ENCODE data around the gene FBXO36.
A peak's percentile ranks its signal among the peaks of the same experiment; 100 is the strongest.

The FBXO36 gene

GRCh38 chr2:230008708-230009066 lies 86.4 kb downstream of the FBXO36 start:
- Histone ChIP-seq H3K36me3 (ENCODE audit: control insufficient read depth in 2 of 2, insufficient read depth in 2 of 2, low read length in 2 of 2) (no peaks in the 10 kb centered on the region), H3K4me3 (ENCODE audit: low read length in 2 of 2) (peak overlapping the region in 1 of 2 donors; percentile 43), H3K27me3 (ENCODE audit: control insufficient read depth in 1 of 2, insufficient read depth in 2 of 2, low read length in 2 of 2) (no peaks in the 10 kb centered on the region), H3K4me1 (ENCODE audit: control insufficient read depth, insufficient read depth, low read length) (peaks cover 2% of the 10 kb centered on the region), H3K9me3 (ENCODE audit: control insufficient read depth in 2 of 2, low read length in 2 of 2) (no peaks in the 10 kb centered on the region), H3K9ac (ENCODE audit: low read length in 2 of 2) (no peak overlapping the region), H3K27ac (ENCODE audit: low read length) (no peak overlapping the region)

GRCh38 chr2:230010501-230010900 lies 88.2 kb downstream of the FBXO36 start:
- no peaks in the 10 kb centered on the region for H3K9me3 ChIP-seq (ENCODE audit: control insufficient read depth in 2 of 2, low read length in 2 of 2)
- no peak overlapping the region for H3K4me3 ChIP-seq (ENCODE audit: low read length in 2 of 2)
- H3K4me1 ChIP-seq (ENCODE audit: control insufficient read depth, insufficient read depth, low read length): peaks cover 2% of the 10 kb centered on the region
- H3K36me3 ChIP-seq (ENCODE audit: control insufficient read depth in 2 of 2, insufficient read depth in 2 of 2, low read length in 2 of 2): no peaks in the 10 kb centered on the region
- no peak overlapping the region for H3K9ac ChIP-seq (ENCODE audit: low read length in 2 of 2)
- no peak overlapping the region for H3K27ac ChIP-seq (ENCODE audit: low read length)
- no peaks in the 10 kb centered on the region for H3K27me3 ChIP-seq (ENCODE audit: control insufficient read depth in 1 of 2, insufficient read depth in 2 of 2, low read length in 2 of 2)

DNA sequence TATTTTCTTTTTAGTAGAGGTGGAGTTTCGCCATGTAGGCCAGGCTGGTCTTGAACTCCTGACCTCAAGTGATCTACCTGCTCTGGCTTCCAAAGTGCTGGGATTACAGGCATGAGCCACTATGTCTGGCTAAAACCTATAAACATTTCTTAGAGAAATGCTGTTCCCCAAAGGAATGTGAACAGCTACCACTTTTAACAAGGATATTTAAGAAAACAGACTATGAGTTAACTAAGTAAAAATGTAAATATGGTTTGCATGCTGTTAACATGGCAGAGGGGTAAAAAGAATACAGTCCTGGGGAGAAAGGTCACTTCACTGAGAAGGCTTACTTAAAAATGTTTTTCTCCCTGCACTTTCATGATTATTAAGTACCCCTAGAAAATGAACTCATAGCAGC lies 89.3 kb downstream of the FBXO36 start:
- H3K27me3 ChIP-seq (ENCODE audit: control insufficient read depth in 1 of 2, insufficient read depth in 2 of 2, low read length in 2 of 2): no peaks in the 10 kb centered on the region
- H3K27ac ChIP-seq (ENCODE audit: low read length): no peak overlapping the region
- no peaks in the 10 kb centered on the region for H3K9me3 ChIP-seq (ENCODE audit: control insufficient read depth in 2 of 2, low read length in 2 of 2)

DNA sequence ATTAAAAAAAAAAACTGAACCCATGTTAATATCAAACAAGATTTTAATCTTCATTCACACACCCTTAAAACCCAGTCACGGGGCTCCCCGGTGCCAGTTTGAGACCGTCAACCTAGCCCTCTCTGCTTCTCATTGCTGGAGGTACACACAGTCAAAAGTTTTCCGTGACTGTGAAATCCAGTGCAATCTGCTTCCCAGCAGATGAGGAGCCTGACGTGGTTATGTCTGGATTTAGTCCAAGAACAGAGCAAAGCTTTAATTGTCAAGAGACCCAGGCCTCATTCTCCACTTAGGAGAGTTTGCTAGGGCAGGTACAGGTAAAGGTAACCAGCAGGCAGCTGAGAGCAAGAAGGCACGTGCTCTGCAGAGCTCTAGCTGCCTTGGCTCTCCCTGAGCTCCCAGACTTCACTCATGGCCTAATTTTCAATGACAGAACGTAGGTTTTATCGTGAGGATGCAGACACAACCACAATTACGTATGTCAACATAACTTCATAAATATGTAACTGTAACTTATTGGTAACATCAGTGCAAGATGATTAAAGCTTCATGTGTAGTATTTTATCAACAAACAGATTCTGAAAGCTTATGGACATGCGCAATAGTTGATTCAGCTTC lies 90.1 kb downstream of the FBXO36 start:
- no peak overlapping the region for H3K4me3 ChIP-seq (ENCODE audit: low read length in 2 of 2)
- no peaks in the 10 kb centered on the region for H3K27me3 ChIP-seq (ENCODE audit: control insufficient read depth in 1 of 2, insufficient read depth in 2 of 2, low read length in 2 of 2)
- peaks cover 2% of the 10 kb centered on the region for H3K4me1 ChIP-seq (ENCODE audit: control insufficient read depth, insufficient read depth, low read length)
- H3K27ac ChIP-seq (ENCODE audit: low read length): no peak overlapping the region
- H3K9me3 ChIP-seq (ENCODE audit: control insufficient read depth in 2 of 2, low read length in 2 of 2): no peaks in the 10 kb centered on the region
- no peaks in the 10 kb centered on the region for H3K36me3 ChIP-seq (ENCODE audit: control insufficient read depth in 2 of 2, insufficient read depth in 2 of 2, low read length in 2 of 2)
- H3K9ac ChIP-seq (ENCODE audit: low read length in 2 of 2): no peak overlapping the region

More for the DNA sequence above, 89.3 kb downstream of the FBXO36 start:
- Histone ChIP-seq H3K36me3 (ENCODE audit: control insufficient read depth in 2 of 2, insufficient read depth in 2 of 2, low read length in 2 of 2) (no peaks in the 10 kb centered on the region), H3K4me3 (ENCODE audit: low read length in 2 of 2) (no peak overlapping the region), H3K4me1 (ENCODE audit: control insufficient read depth, insufficient read depth, low read length) (peaks cover 2% of the 10 kb centered on the region), H3K9ac (ENCODE audit: low read length in 2 of 2) (no peak overlapping the region)

- Histone ChIP-seq H3K27me3 (ENCODE audit: control insufficient read depth in 1 of 2, insufficient read depth in 2 of 2, low read length in 2 of 2) (no peaks in the 10 kb centered on the region), H3K4me1 (ENCODE audit: control insufficient read depth, insufficient read depth, low read length) (peaks cover under 1% of the 10 kb centered on the region), H3K27ac (ENCODE audit: low read length) (no peak overlapping the region), H3K4me3 (ENCODE audit: low read length in 2 of 2) (no peak overlapping the region), H3K9me3 (ENCODE audit: control insufficient read depth in 2 of 2, low read length in 2 of 2) (no peaks in the 10 kb centered on the region), H3K36me3 (ENCODE audit: control insufficient read depth in 2 of 2, insufficient read depth in 2 of 2, low read length in 2 of 2) (no peaks in the 10 kb centered on the region), H3K9ac (ENCODE audit: low read length in 2 of 2) (no peak overlapping the region)
Measured at GRCh38 chr2:230016844-230017243, 94.5 kb downstream of the FBXO36 start.

GRCh38 chr2:230018153-230018552 lies 95.8 kb downstream of the FBXO36 start:
- H3K36me3 ChIP-seq (ENCODE audit: control insufficient read depth in 2 of 2, insufficient read depth in 2 of 2, low read length in 2 of 2): no peaks in the 10 kb centered on the region
- H3K27me3 ChIP-seq (ENCODE audit: control insufficient read depth in 1 of 2, insufficient read depth in 2 of 2, low read length in 2 of 2): no peaks in the 10 kb centered on the region
- no peak overlapping the region for H3K27ac ChIP-seq (ENCODE audit: low read length)
- no peak overlapping the region for H3K9ac ChIP-seq (ENCODE audit: low read length in 2 of 2)
- no peaks in the 10 kb centered on the region for H3K9me3 ChIP-seq (ENCODE audit: control insufficient read depth in 2 of 2, low read length in 2 of 2)
- no peaks in the 10 kb centered on the region for H3K4me1 ChIP-seq (ENCODE audit: control insufficient read depth, insufficient read depth, low read length)
- no peak overlapping the region for H3K4me3 ChIP-seq (ENCODE audit: low read length in 2 of 2)

DNA sequence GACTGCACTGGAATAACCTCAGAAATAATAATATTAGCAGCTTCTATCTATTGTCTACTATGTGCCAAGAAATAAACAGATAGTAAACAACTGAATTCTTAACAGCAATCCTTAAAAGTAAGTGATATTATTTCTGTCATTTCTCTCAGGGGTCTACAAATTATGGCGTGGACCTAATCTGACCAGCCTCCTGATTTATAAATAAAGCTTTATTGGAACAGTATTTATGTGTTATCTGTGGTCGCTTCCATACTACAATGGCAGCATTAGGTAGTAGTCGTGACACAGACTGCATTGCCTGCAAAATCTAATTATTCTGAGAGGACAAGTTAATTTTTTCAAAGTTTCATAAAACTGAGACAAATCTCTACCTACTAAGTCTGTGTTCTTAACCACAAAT lies 97.4 kb downstream of the FBXO36 start:
- Histone ChIP-seq H3K27ac (ENCODE audit: low read length) (no peak overlapping the region), H3K4me3 (ENCODE audit: low read length in 2 of 2) (no peak overlapping the region), H3K27me3 (ENCODE audit: control insufficient read depth in 1 of 2, insufficient read depth in 2 of 2, low read length in 2 of 2) (no peaks in the 10 kb centered on the region), H3K36me3 (ENCODE audit: control insufficient read depth in 2 of 2, insufficient read depth in 2 of 2, low read length in 2 of 2) (no peaks in the 10 kb centered on the region), H3K4me1 (ENCODE audit: control insufficient read depth, insufficient read depth, low read length) (no peaks in the 10 kb centered on the region), H3K9ac (ENCODE audit: low read length in 2 of 2) (no peak overlapping the region), H3K9me3 (ENCODE audit: control insufficient read depth in 2 of 2, low read length in 2 of 2) (no peaks in the 10 kb centered on the region)

DNA sequence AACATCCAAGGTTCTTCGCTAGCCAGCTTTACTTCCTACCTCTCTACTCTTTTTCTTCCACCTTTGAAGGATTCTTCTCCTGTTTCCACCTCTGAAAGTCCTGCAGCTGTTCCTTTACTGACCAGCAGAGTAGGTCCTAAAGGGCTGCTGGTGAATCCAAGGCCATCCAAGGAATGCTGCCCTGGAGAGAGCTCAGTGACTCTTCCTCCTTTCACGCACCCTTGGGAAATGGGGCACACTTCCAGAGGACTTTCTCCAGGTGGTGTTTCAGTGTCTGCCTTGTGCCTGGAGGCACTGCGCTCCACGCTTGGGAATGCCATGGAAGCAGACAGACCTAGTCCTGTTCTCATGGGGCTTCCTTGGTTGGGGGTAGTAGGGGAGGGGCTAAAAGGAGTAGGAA lies 101.0 kb downstream of the FBXO36 start:
- no peaks in the 10 kb centered on the region for H3K4me1 ChIP-seq (ENCODE audit: control insufficient read depth, insufficient read depth, low read length)
- no peak overlapping the region for H3K4me3 ChIP-seq (ENCODE audit: low read length in 2 of 2)
- H3K9me3 ChIP-seq (ENCODE audit: control insufficient read depth in 2 of 2, low read length in 2 of 2): no peaks in the 10 kb centered on the region
- H3K36me3 ChIP-seq (ENCODE audit: control insufficient read depth in 2 of 2, insufficient read depth in 2 of 2, low read length in 2 of 2): no peaks in the 10 kb centered on the region
- H3K27ac ChIP-seq (ENCODE audit: low read length): no peak overlapping the region
- H3K27me3 ChIP-seq (ENCODE audit: control insufficient read depth in 1 of 2, insufficient read depth in 2 of 2, low read length in 2 of 2): no peaks in the 10 kb centered on the region
- H3K9ac ChIP-seq (ENCODE audit: low read length in 2 of 2): no peak overlapping the region

GRCh38 chr2:230042195-230042594 lies 119.9 kb downstream of the FBXO36 start:
- Histone ChIP-seq H3K36me3 (ENCODE audit: control insufficient read depth in 2 of 2, insufficient read depth in 2 of 2, low read length in 2 of 2) (peaks cover 0 to 4% of the 10 kb centered on the region in 2 donors), H3K9ac (ENCODE audit: low read length in 2 of 2) (no peak overlapping the region), H3K4me1 (ENCODE audit: control insufficient read depth, insufficient read depth, low read length) (no peaks in the 10 kb centered on the region), H3K9me3 (ENCODE audit: control insufficient read depth in 2 of 2, low read length in 2 of 2) (peaks cover 0 to 3% of the 10 kb centered on the region in 2 donors), H3K4me3 (ENCODE audit: low read length in 2 of 2) (no peak overlapping the region), H3K27ac (ENCODE audit: low read length) (no peak overlapping the region), H3K27me3 (ENCODE audit: control insufficient read depth in 1 of 2, insufficient read depth in 2 of 2, low read length in 2 of 2) (no peaks in the 10 kb centered on the region)

- Histone ChIP-seq H3K9me3 (ENCODE audit: control insufficient read depth in 2 of 2, low read length in 2 of 2) (peaks cover 0 to 3% of the 10 kb centered on the region in 2 donors), H3K36me3 (ENCODE audit: control insufficient read depth in 2 of 2, insufficient read depth in 2 of 2, low read length in 2 of 2) (peaks cover 0 to 4% of the 10 kb centered on the region in 2 donors), H3K27me3 (ENCODE audit: control insufficient read depth in 1 of 2, insufficient read depth in 2 of 2, low read length in 2 of 2) (no peaks in the 10 kb centered on the region), H3K4me3 (ENCODE audit: low read length in 2 of 2) (no peak overlapping the region), H3K4me1 (ENCODE audit: control insufficient read depth, insufficient read depth, low read length) (no peaks in the 10 kb centered on the region), H3K27ac (ENCODE audit: low read length) (no peak overlapping the region), H3K9ac (ENCODE audit: low read length in 2 of 2) (no peak overlapping the region)
Measured at GRCh38 chr2:230043025-230043424, 120.7 kb downstream of the FBXO36 start.

- H3K9me3 ChIP-seq (ENCODE audit: control insufficient read depth in 2 of 2, low read length in 2 of 2): peaks cover 0 to 3% of the 10 kb centered on the region in 2 donors
- no peak overlapping the region for H3K9ac ChIP-seq (ENCODE audit: low read length in 2 of 2)
- no peaks in the 10 kb centered on the region for H3K4me1 ChIP-seq (ENCODE audit: control insufficient read depth, insufficient read depth, low read length)
- no peaks in the 10 kb centered on the region for H3K27me3 ChIP-seq (ENCODE audit: control insufficient read depth in 1 of 2, insufficient read depth in 2 of 2, low read length in 2 of 2)
- no peak overlapping the region for H3K27ac ChIP-seq (ENCODE audit: low read length)
- H3K4me3 ChIP-seq (ENCODE audit: low read length in 2 of 2): no peak overlapping the region
- H3K36me3 ChIP-seq (ENCODE audit: control insufficient read depth in 2 of 2, insufficient read depth in 2 of 2, low read length in 2 of 2): peaks cover 0 to 4% of the 10 kb centered on the region in 2 donors
Measured at GRCh38 chr2:230043461-230043860, 121.2 kb downstream of the FBXO36 start.

Data from stomach smooth muscle (tissue), 2 donors.